ELR (cell line): ENCODE results near the gene LTBP3.

Experiments used
- DNase-seq: peaks from one replicate; pipeline ENCODE4 v3.0.0-alpha.2; 2015; ENCODE audit warnings: low read depth

The LTBP3 gene

GRCh38 chr11:65585396-65586246 is 27.5 kb upstream of the LTBP3 start:
- DNase-seq, result no peak

- no peak for DNase-seq
Observed at GRCh38 chr11:65584723-65585171, 26.6 kb upstream of the LTBP3 start.

- DNase-seq, result no peak
Observed at GRCh38 chr11:65584106-65584505, 25.9 kb upstream of the LTBP3 start.

- no peak for DNase-seq
Observed at GRCh38 chr11:65583589-65583988, 25.4 kb upstream of the LTBP3 start.

GRCh38 chr11:65581928-65582327 is 23.8 kb upstream of the LTBP3 start:
- no peak for DNase-seq

- no peak for DNase-seq
Observed at GRCh38 chr11:65580756-65581155, 22.6 kb upstream of the LTBP3 start.

GRCh38 chr11:65580031-65580692 is 22.0 kb upstream of the LTBP3 start:
- DNase-seq, result no peak

GRCh38 chr11:65579291-65579690 is 21.1 kb upstream of the LTBP3 start:
- no peak for DNase-seq

GRCh38 chr11:65578667-65579066 is 20.5 kb upstream of the LTBP3 start:
- DNase-seq, result no peak

- no peak for DNase-seq
Observed at GRCh38 chr11:65578134-65578533, 20.0 kb upstream of the LTBP3 start.

GRCh38 chr11:65577756-65578109 is 19.6 kb upstream of the LTBP3 start:
- DNase-seq, result no peak

- DNase-seq, result peak; percentile 87
Observed at GRCh38 chr11:65576867-65577755, 19.0 kb upstream of the LTBP3 start.

- no peak for DNase-seq
Observed at GRCh38 chr11:65576232-65576866, 18.2 kb upstream of the LTBP3 start.

GRCh38 chr11:65575568-65576231 is 17.5 kb upstream of the LTBP3 start, which contains the start of gene EHBP1L1:
TSS of gene EHBP1L1 (plus strand) at chr11:65576053. CDS start at chr11:65576303, 250 bp downstream.
- peak; percentile 66 for DNase-seq

- DNase-seq, result peak; percentile 39
Observed at GRCh38 chr11:65574811-65575567, 16.8 kb upstream of the LTBP3 start.

GRCh38 chr11:65574109-65574810 is 16.1 kb upstream of the LTBP3 start:
- peak; percentile 97 for DNase-seq

GRCh38 chr11:65573391-65574079 is 15.4 kb upstream of the LTBP3 start:
- DNase-seq, result no peak

- DNase-seq, result peak; percentile 89
Observed at GRCh38 chr11:65572356-65573051, 14.3 kb upstream of the LTBP3 start, which contains the start of gene FAM89B. TSS of gene FAM89B (plus strand) at chr11:65572538. CDS start at chr11:65572670, 132 bp downstream.
